NCI-H82 treated with DMSO at 0.1 percent for 48 hours (cell line): Measurements from ENCODE around the gene MOGAT3.
"Not testable (repeated sequence)": the region's sequence is repeated elsewhere in the genome, so short reads cannot be mapped to it uniquely, and the experiment has no call there.

Source experiments
- DNase-seq: peaks from one replicate; lab custom pipeline; 2025; ENCODE audit not compliant: unreplicated experiment; lab: John Stamatoyannopoulos, UW

The MOGAT3 gene

DNA sequence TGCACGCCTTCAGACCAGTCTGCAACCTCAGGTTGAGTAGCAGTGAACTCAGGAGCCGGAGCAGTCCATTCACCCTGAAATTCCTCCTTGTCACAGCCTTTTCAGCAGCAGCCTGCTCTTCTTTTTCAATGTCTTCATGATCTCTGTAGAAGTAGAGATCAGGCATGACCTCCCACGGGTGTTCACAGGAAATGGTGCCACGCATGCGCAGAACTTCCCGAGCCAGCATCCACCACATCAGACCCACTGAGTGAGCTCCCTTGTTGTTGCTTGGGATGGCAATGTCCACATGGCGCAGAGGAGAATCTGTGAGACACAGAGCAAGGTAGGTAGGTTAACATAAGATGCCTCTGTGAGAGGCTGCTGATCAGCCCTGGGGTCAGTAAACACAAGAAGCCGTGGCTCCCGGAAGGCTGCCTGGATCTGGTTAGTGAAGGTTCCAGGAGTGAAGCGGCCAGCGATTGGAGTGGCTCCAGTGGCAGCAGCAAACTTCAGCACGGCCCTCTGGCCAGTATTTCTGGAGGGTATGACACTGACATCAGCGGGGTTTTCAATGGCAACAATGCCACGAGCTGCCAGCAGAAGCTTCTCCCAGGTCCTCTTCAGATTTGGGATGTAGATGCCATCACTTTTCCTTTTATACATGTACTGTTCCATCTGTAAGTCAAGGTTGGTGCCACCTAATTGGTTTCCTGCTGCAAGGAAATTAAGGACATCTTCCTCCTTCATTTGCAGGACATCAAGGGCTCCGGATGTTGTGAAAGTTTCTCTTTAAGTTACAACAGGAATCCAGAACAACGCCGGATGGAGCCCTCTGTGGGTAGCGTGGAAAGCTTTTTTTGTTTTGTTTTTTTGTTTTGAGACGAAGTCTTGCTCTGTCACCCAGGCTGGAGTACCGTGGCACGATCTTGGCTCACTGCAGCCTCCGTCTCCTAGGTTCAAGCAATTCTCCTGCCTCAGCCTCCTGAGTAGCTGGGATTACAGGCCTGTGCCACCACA, 3.2 kb upstream of the MOGAT3 start:
- DNase-seq, result not testable (repeated sequence)

GRCh38 chr7:101202603-101202918, 1.7 kb upstream of the MOGAT3 start:
- no peak for DNase-seq

DNA sequence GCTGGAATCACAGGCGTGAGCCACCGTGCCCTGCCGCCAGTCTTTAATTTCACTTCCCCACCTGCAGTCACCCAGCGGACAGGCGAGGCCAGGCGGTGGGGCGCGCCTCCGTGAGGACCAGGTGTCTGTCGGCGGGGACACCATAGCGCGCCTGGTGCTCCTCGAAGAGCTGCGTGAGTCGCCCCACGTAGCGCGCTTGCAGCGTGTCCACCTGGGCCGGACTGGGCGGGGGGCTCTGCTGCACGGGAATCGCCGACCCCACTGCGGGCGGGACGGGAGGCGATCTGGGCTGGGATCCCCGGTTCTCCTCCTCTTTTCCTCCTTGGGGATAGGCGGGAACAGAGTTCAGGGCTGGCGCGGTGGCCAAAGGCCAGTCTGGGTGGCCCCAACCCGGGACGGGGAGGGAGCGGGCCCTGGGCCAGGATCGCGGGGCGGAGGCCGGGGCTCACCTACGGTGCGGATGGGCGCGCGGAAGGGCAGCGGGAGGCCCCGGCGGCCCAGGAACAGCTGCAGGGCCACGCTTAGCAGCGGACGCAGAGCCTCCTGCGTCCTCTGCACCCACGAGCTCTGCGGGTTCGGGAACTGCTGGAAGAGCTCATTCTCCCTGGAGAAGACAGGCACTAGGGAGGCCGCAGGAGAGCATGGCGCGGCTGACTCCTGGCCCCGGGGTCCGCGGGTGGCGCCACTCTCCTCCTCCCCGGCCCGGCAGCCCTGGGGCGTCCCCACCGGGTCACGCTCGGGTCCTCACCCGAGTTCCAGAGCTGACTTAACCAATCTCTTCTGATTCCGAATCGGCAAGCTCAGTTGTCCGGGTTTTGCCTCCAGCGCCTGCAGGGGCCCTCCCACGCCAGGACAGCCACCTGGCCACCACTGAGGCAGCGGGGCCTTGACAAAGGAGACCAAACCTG, 1.1 kb upstream of the MOGAT3 start:
- DNase-seq, result no peak

DNA sequence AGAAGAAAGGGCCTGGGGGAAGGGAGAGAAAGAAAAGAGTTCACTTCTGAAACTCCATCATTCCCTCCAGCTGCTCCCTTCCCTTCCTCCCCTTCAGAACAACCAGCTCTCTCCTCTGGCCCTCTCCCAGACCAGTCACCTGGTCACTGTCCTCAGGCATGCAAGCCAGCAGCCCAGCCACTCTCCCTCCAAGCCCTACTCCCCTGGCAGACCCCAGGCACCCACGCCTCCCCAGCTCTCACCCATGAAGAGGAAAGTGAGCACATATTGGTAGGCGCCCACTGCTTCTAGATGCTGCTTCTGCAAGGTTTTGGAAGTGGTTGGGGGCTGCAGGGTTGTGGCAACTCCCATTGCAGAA, 353 bp downstream of the MOGAT3 start:
- DNase-seq, result no peak

GRCh38 chr7:101199522-101199921, 1.3 kb downstream of the MOGAT3 start:
- DNase-seq, result not testable (repeated sequence)

GRCh38 chr7:101198476-101198875, 2.4 kb downstream of the MOGAT3 start:
- DNase-seq, result no peak

- DNase-seq, result no peak
These were observed 2.8 kb downstream of the MOGAT3 start for GRCh38 chr7:101197991-101198390.

DNA sequence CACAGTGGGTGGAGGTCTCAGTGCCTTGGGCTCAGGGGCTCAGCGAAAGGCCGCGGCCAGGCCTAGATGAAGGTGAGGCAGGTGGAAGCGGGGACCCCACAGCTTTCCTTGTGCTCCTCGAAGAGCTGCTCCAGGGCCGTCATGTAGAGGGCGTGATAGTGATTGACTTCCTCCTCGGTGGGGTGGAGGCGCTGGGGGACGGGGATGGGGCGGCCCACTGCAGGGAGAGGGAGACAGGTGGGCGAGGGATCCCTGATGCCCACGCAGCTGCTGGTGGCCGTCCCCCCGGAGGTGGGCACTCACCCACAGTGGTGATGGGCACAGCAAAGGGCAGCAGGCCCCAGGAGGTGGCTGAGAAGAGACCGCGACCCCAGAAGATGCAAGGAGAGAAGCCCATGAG, 5.0 kb downstream of the MOGAT3 start:
- no peak for DNase-seq

DNA sequence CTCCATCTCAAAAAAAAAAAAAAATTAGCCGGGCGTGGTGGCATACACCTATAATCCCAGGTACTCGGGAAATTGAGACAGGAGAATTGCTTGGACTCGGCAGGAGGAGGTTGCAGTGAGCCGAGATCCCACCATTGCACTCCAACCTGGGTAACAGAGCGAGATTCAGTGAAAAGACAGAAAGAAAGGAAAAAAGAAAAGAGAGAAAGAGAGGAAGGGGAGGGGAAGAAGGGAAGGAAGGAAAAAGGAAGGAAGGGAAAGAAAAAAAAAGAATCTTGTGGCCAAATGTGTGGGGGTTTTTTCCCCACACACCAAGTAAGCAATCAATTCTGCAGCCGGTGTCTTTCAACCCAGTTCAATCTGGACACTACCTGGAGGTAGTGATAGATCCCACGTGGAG, 11.7 kb downstream of the MOGAT3 start:
- no peak for DNase-seq

DNA sequence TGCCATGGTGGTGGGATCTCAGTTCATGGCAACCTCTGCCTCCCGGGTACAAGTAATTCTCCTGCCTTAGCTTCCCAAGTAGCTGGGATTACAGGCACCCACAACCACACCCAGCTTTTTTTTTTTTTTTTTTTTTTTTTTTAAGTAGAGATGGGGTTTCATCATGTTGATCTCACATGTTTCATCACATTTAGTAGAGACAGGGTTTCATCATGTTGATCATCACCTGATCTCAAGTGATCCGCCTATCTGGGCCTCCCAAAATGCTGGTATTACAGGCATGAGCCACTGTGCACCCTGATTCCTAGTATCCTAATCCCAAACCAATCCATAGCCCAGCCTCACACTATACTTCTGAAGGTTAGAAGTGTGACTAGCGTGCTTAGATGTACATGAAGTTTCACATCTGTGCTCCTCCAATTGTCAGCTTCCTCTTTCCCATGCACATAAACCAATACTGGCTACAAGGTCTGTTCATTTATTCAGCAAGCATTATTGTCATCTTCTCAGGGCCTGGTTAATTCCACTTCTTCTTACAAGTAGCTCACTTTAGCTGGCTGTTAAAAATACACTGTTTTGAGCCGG, 13.9 kb downstream of the MOGAT3 start:
- no peak for DNase-seq

DNA sequence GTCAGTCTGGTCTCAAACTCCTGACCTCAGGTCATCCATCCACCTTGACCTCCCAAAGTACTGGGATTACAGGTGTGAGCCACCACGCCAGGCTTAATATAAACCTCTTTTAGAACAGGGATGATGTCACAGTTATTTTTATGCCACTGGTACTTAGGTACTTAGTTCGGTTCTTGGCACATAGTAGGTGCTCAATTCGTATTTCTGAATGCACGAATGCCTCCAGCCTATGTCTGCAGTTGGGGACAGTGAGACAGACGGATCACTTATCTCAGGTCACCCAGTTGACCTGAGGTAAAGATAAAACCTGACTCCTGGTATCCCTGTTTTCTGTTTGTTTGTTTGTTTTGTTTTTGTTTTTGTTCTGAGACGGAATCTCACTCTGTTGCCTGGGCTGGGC, 14.6 kb downstream of the MOGAT3 start:
- no peak for DNase-seq

- no peak for DNase-seq
These were observed 15.5 kb downstream of the MOGAT3 start for GRCh38 chr7:101185258-101185839.

DNA sequence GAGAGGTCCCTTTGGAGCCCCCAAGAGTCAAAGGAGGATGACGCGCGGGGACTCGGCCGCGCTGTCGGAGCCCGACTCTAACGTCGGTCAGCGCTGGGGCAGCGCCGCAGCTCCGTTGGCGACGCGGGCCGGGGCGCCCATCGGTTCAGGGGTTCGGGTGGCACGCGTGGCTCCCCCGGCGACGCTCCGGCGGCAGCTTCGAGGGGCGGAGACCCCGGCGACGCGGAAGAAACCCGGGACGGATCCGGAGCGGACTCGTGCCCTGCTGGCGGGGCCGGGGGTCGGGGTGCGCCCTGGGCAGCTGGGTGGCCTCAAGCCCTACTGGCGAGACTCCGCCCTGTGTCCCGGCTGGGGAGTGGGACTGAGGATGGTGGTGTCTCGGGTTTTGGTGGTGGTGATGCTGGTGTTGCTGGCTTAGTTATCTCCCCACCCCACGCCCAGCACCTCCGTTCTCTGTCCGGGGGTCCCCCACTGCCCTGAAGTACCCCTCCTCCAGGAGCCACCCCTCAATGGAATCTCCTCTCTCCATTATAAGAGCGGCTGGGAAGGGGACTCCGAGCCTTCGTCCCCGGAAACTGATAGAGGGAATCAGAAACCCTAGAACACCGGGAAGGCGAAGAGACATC, 20.6 kb downstream of the MOGAT3 start, which contains the start of gene NAT16:
Gene NAT16, minus strand, starts transcription at position 164 of the 626 bp plus-strand sequence. CDS start 5,486 bp downstream, outside the sequence.
- DNase-seq, result no peak

GRCh38 chr7:101179713-101180112, 21.1 kb downstream of the MOGAT3 start:
- no peak for DNase-seq

DNA sequence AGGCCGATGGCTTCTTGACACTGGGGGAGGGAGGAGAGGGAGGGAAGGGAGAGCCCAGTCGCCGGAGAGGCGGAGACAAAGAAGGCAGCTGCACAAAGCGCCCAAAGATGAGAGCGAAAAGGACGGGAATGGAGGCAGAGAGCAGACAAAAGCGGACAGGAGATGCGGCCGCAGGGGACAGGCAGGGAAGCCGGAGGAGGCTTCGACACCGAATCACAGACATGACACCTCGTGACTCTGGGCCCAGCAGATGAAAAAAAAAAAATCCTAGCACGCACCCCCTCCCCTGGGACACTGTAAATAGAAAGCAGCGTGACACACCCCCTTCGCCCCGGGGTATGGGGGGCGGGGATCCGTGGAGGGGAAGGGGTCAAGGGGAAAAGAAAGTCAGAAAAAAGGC, 21.7 kb downstream of the MOGAT3 start:
- no peak for DNase-seq

DNA sequence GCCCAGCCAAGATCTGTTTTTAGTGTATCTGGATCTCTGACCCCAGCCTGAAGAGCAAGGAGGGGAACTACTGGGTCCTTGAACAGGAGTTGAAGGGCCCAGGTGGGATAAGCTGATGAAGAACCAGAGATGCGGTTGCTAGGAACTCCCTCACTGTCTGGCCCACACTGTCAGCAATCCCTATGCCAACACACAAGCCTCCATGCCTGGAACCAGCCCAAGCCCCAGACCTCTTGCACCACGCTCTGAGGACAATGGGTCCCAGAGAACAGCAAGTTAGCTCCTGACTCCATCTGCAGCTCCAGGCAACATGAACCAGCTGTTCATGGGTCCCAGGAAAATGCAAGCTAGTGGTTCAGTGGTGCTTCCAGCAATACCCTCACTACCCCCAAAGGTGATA, 23.2 kb downstream of the MOGAT3 start:
- no peak for DNase-seq

- no peak for DNase-seq
These were observed 25.2 kb downstream of the MOGAT3 start for GRCh38 chr7:101175664-101176063.

GRCh38 chr7:101174322-101174854, 26.4 kb downstream of the MOGAT3 start:
- no peak for DNase-seq

DNA sequence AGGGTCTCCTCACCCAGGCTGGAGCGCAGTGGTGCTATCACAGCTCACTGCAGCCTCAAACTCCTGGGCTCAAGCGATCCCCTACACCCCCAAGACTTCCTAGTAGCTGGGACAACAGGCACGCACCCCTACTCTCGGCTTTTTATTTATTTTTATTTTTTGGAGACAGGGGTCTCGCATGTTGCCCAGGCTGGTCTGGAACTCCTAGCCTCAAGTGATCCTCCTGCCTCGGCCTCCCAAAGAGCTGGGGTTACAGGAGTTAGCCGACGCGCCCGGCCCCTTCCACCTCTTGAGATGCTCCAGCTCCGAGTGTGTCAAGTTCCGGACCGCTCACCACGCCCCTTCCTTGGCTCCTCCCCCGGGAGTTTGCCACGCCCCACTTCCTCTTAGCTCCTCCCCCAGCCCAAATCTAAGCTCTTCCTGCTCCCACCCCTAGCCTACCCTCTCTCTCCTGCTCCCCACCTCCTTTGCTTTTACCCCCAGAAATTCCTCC, 27.0 kb downstream of the MOGAT3 start:
- DNase-seq, result no peak
